Endothelial cell of umbilical vein (primary cell): Measurements from ENCODE around the gene METTL14. TPM values are rescaled to one million over a fixed set of nuclear protein-coding genes. Genes with fewer than 3 reads are reported as not detected.

Source experiments
- BruUV-seq: library from RNA; stranded (reverse); fragments of 400-500 nt; replicated peaks from 2 replicates; lab custom pipeline; 2021; lab: Mats Ljungman, UMichigan
- CTCF ChIA-PET: fragments of 300-600, 350-600 bp; sonication (Branson Sonifier 250); formaldehyde crosslinking; loops from one replicate; lab custom pipeline; 2021; ENCODE audit warnings: antibody characterized with exemption, inconsistent platforms; lab: Charles Lee
- POLR2A ChIA-PET: fragments of 300-600, 350-600 bp; sonication (Branson Sonifier 250); formaldehyde crosslinking; loops from one replicate; lab custom pipeline; 2021; ENCODE audit warnings: antibody characterized with exemption, inconsistent platforms; lab: Charles Lee
- DNase-seq: peaks from one replicate; pipeline ENCODE4 v3.0.0-alpha.2; 2011; ENCODE audit warnings: low read depth, low spot score
- FAIRE-seq: peaks from 2 replicates; lab custom pipeline; 2011; peaks lifted over from hg19 to GRCh38; lab: Jason Lieb, UNC
- H2AFZ ChIP-seq: 2 replicates; pipeline ENCODE4 v1.6.0; 2012; ENCODE audit warnings: low read depth, low read length, control low read depth, inconsistent platforms
- H3K27ac ChIP-seq: 2 replicates; pipeline ENCODE4 v1.5.1; 2011; ENCODE audit warnings: low read depth, mild to moderate bottlenecking, control low read depth, low read length, moderate library complexity; ENCODE audit not compliant: insufficient read depth
- H3K27me3 ChIP-seq, 2 experiments: 2 replicates each; pipeline versions ENCODE4 v1.6.0 to v1.6.1; 2011; ENCODE audit warnings: low read length in 2 of 2, mixed read lengths in 1 of 2; ENCODE audit not compliant: control insufficient read depth in 2 of 2, insufficient read depth in 2 of 2
- H3K36me3 ChIP-seq, 2 experiments: 2 replicates in 1 of 2; 3 replicates in 1 of 2; pipeline ENCODE4 v1.5.1; 2011; ENCODE audit warnings: low read length in 2 of 2, mild to moderate bottlenecking in 1 of 2, moderate library complexity in 1 of 2; ENCODE audit not compliant: control insufficient read depth in 2 of 2, insufficient read depth in 2 of 2; ENCODE audit errors: extremely low read depth in 1 of 2
- H3K4me1 ChIP-seq: 3 replicates; pipeline ENCODE4 v1.5.1; 2011; ENCODE audit warnings: mild to moderate bottlenecking, low read length; ENCODE audit not compliant: control insufficient read depth, insufficient read depth; ENCODE audit errors: extremely low read depth
- H3K4me2 ChIP-seq: 2 replicates; pipeline ENCODE4 v1.6.1; 2011; ENCODE audit warnings: low read length, control low read depth, mixed read lengths; ENCODE audit not compliant: insufficient read depth
- H3K4me3 ChIP-seq, 3 experiments: fragments of 200-600 bp in 1 of 3; sonication (generic), shearing (Covaris generic) in 1 of 3; replicated peaks in 1 of 3; 2 replicates each; pipeline ENCODE4 v1.5.1; 2011 to 2016; ENCODE audit warnings: control low read depth in 3 of 3, low read length in 3 of 3, mild to moderate bottlenecking in 2 of 3, inconsistent platforms in 1 of 3, low read depth in 1 of 3, moderate library complexity in 1 of 3; ENCODE audit not compliant: insufficient read depth in 1 of 3
- H3K79me2 ChIP-seq: 2 replicates; pipeline ENCODE4 v1.6.0; 2012; ENCODE audit warnings: low read length, inconsistent platforms; ENCODE audit not compliant: control insufficient read depth, insufficient read depth
- H3K9ac ChIP-seq: replicated peaks from 2 replicates; pipeline ENCODE3; 2011; ENCODE audit warnings: low read length, control low read depth; ENCODE audit not compliant: insufficient read depth; ENCODE audit errors: extremely low read depth
- H3K9me1 ChIP-seq: replicated peaks from 3 replicates; pipeline ENCODE4 v1.6.0; 2011; ENCODE audit warnings: mild to moderate bottlenecking, low read length; ENCODE audit not compliant: control insufficient read depth, insufficient read depth; ENCODE audit errors: extremely low read depth
- H3K9me3 ChIP-seq: replicated peaks from 2 replicates; pipeline ENCODE4 v1.5.1; 2012; ENCODE audit warnings: low read length, inconsistent platforms; ENCODE audit not compliant: control insufficient read depth, insufficient read depth
- H4K20me1 ChIP-seq: replicated peaks from 2 replicates; pipeline ENCODE3; 2011; ENCODE audit warnings: mild to moderate bottlenecking, low read length; ENCODE audit not compliant: control insufficient read depth, insufficient read depth; ENCODE audit errors: extremely low read depth
- CTCF ChIP-seq, 2 donors: IDR thresholded peaks; 1 replicate in 1 of 2; 2 replicates in 1 of 2; pipeline ENCODE4 v1.5.1; 2011; ENCODE audit warnings: low read length in 2 of 2, mild to moderate bottlenecking in 2 of 2, moderate library complexity in 2 of 2, control low read depth in 1 of 2, inconsistent platforms in 1 of 2, low read depth in 1 of 2; ENCODE audit not compliant: insufficient read depth in 1 of 2; ENCODE audit errors: extremely low read depth in 1 of 2
- GATA2 ChIP-seq: IDR thresholded peaks from 2 replicates; pipeline ENCODE4 v1.7.0; 2011; ENCODE audit warnings: low read depth, mild to moderate bottlenecking, moderate library complexity, mixed read lengths, low read length; ENCODE audit not compliant: insufficient read length, insufficient read depth
- dilution Hi-C: fragments of 300-500 bp; cut with MboI; formaldehyde crosslinking; loops from one replicate; pipeline ENCODE4 v1.15.0; 2019; ENCODE audit warnings: low sequenced_read_pairs; ENCODE audit not compliant: extremely low pct_ligation_motif_present
- intact Hi-C: fragments of 100-400 bp; cut with micrococcal nuclease; formaldehyde crosslinking; loops from one replicate; pipeline ENCODE4 v1.10.0; 2022
- polyA plus RNA-seq, 4 experiments: library from polyadenylated mRNA; depleted of rRNA in 3 of 4; stranded (reverse) in 3 of 4; unstranded in 1 of 4; fragments of >200 nt; gene quantifications; 2 replicates each; pipeline versions ENCODE4 v1.2.1 to v1.2.3, GENCODE V29; 2011 to 2012; ENCODE audit warnings: missing spikeins in 1 of 4
- total RNA-seq: library from RNA; stranded (reverse); gene quantifications from 2 replicates; pipeline ENCODE4 v1.2.3, GENCODE V29; 2021

Gene METTL14
- total and polyA plus RNA-seq, 2 donors (not counting 3 experiments of a cell fraction or from before 2014, with no cell fraction given): 6.5 to 38.6 TPM

- no peak overlapping the region for H3K4me2 ChIP-seq
- dilution Hi-C loops: no loop called here
Observed at GRCh38 chr4:118740869-118741268, 55.7 kb downstream of the METTL14 start.

More at GRCh38 chr4:118740869-118741268, 55.7 kb downstream of the METTL14 start:
- peaks cover 23 to 56% of the 10 kb centered on the region in 2 experiments for H3K36me3 ChIP-seq
- H3K79me2 ChIP-seq: no peaks in the 10 kb centered on the region
- CTCF ChIA-PET: interaction anchor here (0.8 to 1.9 kb wide), 10 partner anchors 8 to 229 kb away, joined by 3 to 8 read pairs (median 4); partner anchors contain the start of gene METTL14
- no peaks in the 10 kb centered on the region for H3K27me3 ChIP-seq
- no peaks in the 10 kb centered on the region for H3K9me3 ChIP-seq
- intact Hi-C loops: loop anchor here (1.0 to 5.0 kb wide), 3 partner anchors 149 to 886 kb away; partner anchors contain the start of gene PDE5A
- no peak overlapping the region for H2AFZ ChIP-seq
- no peaks in the 10 kb centered on the region for H4K20me1 ChIP-seq
- FAIRE-seq: no peak
- BruUV-seq: no TSS peak
- no peak overlapping the region for H3K9ac ChIP-seq
- H3K9me1 ChIP-seq: no peaks in the 10 kb centered on the region
- TF ChIP-seq CTCF (IDR thresholded peaks at IDR 0.05; ENCODE audit: extremely low read depth in 1 of 2, insufficient read depth in 1 of 2, low read depth in 1 of 2, low read length in 2 of 2) (peak in 1 of 2 donors; percentile 3), GATA2 (no peak)
- no peak for DNase-seq
- H3K4me1 ChIP-seq: peaks cover 2% of the 10 kb centered on the region
- no peak overlapping the region for H3K27ac ChIP-seq
- no peak overlapping the region for H3K4me3 ChIP-seq
- POLR2A ChIA-PET: no interaction called here
